ENCODE measurements around the gene BCAS1.
"Not testable (repeated sequence)": the region's sequence is repeated elsewhere in the genome, so short reads cannot be mapped to it uniquely, and the experiment has no call there.

BCAS1 gene

DNA sequence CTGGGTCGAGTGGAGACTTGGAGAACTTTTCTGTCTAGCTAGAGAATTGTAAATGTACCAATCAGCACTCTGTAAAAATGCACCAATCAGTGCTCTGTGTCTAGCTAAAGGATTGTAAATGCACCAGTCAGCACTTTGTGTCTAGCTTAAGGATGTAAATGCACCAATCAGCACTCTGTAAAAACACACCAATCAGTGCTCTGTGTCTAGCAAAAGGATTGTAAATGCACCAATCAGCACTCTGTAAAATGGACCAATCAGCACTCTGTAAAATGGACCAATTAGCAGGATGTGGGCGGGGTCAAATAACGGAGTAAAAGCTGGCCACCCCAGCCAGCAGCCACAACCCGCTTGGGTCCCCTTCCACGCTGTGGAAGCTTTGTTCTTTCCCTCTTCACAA lies 96.5 kb downstream of the BCAS1 start:
- not testable (repeated sequence) for FAIRE-seq

DNA sequence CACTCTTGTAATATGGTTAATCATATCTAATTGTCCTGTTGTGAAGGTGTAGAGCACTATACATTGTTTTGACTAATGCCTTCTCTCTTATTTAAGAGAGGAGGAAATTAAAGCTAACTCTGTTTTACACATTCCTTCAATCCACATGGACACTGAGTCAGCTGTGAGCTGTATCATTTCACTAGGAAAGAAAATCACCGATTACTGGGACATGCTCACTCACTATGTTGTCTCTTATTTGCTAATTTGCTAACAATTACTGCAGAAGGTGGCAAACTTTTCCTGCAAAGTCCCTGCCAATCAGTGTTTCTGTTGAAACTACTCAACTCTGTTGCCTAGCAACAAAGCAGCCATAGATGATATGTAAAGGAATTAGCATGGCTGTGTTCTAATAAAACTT lies 98.2 kb downstream of the BCAS1 start:
- DNase-seq (ENCODE audit: extremely low spot score, insufficient read length, low read depth) (no peak), FAIRE-seq (no peak)

More for the DNA sequence above, 96.5 kb downstream of the BCAS1 start:
- DNase-seq (ENCODE audit: extremely low spot score, insufficient read length, low read depth): not testable (repeated sequence)

- FAIRE-seq (no peak), DNase-seq (ENCODE audit: extremely low spot score, insufficient read length, low read depth) (no peak)
These were observed 99.2 kb downstream of the BCAS1 start for GRCh38 chr20:53971096-53971683.

GRCh38 chr20:53970232-53970631 lies 100.2 kb downstream of the BCAS1 start:
- FAIRE-seq: no peak
- no peak for DNase-seq (ENCODE audit: extremely low spot score, insufficient read length, low read depth)

DNA sequence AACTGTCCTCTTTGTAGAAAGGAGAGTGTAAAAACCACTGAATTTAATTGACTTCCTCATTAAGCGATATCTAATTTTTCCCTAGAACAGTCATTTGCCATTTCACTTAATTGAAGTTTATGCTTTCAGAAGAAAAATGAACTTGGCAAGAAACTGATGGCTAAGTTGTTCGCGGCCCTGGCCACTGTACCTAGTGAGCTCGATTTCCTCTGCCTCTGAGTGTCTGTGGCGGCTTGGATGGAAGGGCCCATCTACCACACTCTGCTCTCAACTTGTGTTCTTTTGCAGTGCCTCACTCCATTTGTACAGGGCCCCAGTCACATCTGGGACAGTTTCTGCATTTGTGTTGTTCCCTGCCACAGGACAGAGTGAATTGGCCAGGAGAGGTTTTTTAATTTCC lies 102.9 kb downstream of the BCAS1 start:
- DNase-seq (ENCODE audit: extremely low spot score, insufficient read length, low read depth) (no peak), FAIRE-seq (no peak)

- DNase-seq (ENCODE audit: extremely low spot score, insufficient read length, low read depth): no peak
- no peak for FAIRE-seq
These were observed 103.5 kb downstream of the BCAS1 start for GRCh38 chr20:53966774-53967398.

- DNase-seq (ENCODE audit: extremely low spot score, insufficient read length, low read depth) (no peak), FAIRE-seq (no peak)
These were observed 105.7 kb downstream of the BCAS1 start for GRCh38 chr20:53964501-53965253.

- no peak for FAIRE-seq
- no peak for DNase-seq (ENCODE audit: extremely low spot score, insufficient read length, low read depth)
These were observed 106.3 kb downstream of the BCAS1 start for GRCh38 chr20:53964067-53964466.

DNA sequence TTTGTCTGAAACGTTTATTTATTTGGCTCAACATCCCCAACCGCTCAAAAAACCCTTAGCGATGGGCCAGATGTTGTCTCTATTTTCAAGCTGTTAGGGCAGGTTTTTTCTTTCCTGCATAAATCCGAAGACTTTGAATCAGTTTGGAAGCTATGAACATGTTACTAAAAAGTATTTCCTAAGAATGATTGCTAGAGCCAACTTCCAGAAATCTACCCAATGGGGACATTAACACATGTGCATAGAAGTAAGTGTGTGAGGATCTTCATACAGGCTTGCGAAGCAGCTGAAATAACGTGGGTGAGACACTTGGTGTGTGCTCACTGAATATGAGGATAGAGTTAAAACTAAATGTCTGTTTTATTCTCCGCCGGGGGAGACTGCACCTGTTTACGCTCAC lies 106.8 kb downstream of the BCAS1 start:
- no peak for FAIRE-seq
- DNase-seq (ENCODE audit: extremely low spot score, insufficient read length, low read depth): no peak

- FAIRE-seq (no peak), DNase-seq (ENCODE audit: extremely low spot score, insufficient read length, low read depth) (no peak)
These were observed 108.0 kb downstream of the BCAS1 start for GRCh38 chr20:53962388-53962787.

DNA sequence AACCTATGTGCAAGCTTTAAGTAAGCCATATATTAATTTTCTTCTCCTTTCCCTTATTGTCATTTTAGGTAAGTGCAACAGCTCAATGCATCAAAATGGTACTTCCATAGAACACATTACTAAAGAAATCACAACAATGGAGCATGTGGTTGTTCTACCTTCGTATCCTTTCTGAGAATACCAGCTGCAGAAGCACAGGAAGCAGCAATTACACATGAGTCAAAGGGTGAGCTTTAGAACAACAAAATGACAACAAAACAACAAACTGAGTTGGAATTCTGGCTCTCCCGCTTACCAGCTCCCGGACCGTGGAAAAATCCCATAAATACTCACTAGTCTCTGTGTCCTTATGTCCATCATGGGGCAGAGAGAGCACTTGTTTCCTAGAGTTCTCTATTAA lies 108.9 kb downstream of the BCAS1 start:
- no peak for DNase-seq (ENCODE audit: extremely low spot score, insufficient read length, low read depth)
- FAIRE-seq: no peak

DNA sequence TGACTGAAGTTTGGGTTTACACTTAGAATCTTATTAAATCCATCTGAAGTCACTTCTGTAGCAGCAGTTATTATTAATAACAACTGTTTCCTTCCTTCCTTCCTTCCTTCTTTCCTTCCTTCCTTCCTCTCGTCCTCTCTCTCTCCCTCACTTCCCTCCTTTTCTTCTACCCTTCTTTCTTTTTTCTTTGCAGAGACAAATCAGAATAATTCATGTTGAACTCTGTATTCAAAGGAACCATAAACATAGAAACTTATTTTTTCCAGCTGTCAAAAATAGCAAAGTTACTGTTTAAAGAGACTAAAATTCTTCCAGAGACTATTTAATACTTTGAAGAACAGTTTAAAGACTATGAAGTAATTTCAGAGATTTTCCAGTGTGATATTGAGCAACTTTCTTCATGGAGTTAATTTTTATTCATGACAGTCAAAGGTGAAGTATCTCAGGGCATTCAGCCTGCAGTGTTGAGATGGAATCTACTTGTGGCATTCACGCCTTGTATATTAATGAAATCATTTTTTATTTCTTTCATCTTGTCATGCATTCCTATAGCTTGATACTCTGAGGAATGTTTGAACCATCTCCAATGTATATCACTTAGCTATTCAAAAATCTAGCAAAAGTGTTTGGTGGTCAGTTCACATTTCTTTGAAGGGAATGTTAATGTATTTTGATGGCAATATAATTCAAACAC lies 109.7 kb downstream of the BCAS1 start:
- no peak for FAIRE-seq
- DNase-seq (ENCODE audit: extremely low spot score, insufficient read length, low read depth): no peak

GRCh38 chr20:53959911-53960578 lies 110.3 kb downstream of the BCAS1 start:
- FAIRE-seq: no peak
- no peak for DNase-seq (ENCODE audit: extremely low spot score, insufficient read length, low read depth)

DNA sequence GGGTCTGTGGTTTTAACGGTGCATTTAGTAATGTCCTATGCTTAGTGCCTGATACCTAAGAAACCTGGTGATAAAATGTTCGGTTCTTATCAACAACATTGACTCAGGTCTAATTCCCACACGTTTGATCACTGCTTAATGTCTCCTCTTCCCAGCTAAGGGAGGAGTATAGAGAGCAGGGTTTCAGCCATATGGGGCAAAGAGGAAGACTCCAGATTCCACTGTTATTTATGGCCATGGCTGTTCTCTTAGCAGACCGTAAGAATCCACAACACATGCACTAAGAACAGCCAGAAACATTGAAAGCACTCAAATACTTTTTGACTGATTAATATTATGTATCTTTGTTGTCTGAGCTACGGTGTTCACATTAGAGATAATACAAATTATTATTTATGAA lies 112.1 kb downstream of the BCAS1 start:
- DNase-seq (ENCODE audit: extremely low spot score, insufficient read length, low read depth) (no peak), FAIRE-seq (no peak)

- DNase-seq (ENCODE audit: extremely low spot score, insufficient read length, low read depth): no peak
- no peak for FAIRE-seq
These were observed 112.8 kb downstream of the BCAS1 start for GRCh38 chr20:53957451-53958172.

DNA sequence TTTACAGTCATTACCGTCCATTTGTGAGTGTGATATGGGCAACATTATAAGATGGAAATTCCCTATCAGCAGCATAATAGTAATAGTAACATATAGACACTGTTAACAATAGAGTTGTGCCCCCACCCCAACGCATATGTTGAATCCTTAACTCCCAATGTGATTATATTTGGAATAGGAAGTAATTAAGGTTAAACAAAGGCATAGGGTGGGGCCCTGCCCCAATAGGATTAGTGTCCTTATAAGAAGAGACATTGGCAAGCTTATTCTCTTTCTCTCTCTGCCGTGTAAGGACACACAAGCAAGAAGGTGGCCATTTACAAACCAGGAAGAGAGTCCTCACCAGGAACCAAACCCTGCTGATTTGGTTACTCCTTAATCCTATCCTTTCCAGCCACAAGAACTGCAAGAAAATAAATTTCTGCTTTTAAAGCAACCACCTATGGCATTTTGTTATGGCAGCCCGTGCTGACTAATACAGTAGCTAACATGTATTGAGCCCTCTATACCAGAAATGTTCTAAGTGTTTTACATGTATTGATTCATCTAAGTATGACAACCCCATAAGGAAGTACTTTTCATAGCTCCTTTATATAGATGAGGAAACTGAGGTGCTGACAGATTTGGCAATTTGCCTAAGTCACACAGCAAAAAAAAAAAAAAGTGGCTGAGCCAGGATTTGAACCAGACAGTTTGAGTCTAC lies 114.2 kb downstream of the BCAS1 start:
- FAIRE-seq (no peak), DNase-seq (ENCODE audit: extremely low spot score, insufficient read length, low read depth) (no peak)

- FAIRE-seq (no peak), DNase-seq (ENCODE audit: extremely low spot score, insufficient read length, low read depth) (no peak)
These were observed 115.4 kb downstream of the BCAS1 start for GRCh38 chr20:53954723-53955658.

DNA sequence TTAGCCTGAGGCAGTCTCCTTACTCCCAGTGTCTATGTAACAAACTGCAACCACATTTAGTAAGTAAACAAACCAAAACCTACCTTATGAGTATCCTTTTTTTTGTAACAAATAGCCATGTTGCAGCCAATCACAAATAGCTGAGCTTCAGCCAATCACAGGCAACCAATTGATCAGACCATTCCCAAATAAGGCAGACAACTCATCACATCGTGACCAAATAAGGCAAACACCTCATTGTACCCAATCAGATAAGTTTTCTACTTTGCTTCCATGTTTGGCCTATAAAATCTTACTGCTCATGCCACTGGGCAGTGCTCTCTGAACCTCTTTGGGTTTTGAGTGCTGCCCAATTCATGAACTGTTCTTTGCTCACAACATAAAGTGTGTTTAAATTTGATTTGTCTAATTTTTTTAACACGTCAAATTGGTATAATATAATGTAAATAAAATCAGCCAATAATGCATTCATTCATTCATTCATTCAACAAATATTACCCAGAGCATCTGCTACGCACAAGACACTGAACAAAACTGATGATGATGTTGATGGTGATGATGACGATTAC lies 117.8 kb downstream of the BCAS1 start:
- FAIRE-seq: no peak
- DNase-seq (ENCODE audit: extremely low spot score, insufficient read length, low read depth): no peak
